Fibroblast of lung (primary cell): ENCODE measurements around the gene PHLDB1. TPM values are rescaled to one million over a fixed set of nuclear protein-coding genes. Genes with fewer than 3 reads are reported as not detected.

Experiments used
- DNase-seq, 2 donors: peaks; one replicate each; pipeline versions ENCODE4 v3.0.0 to v3.0.0-alpha.2; 2010; ENCODE audit warnings: low read depth in 2 of 2
- H2AFZ ChIP-seq: 2 replicates; pipeline ENCODE4 v1.5.1; 2012; ENCODE audit warnings: low read length, control low read depth, inconsistent platforms
- H3K27ac ChIP-seq: 2 replicates; pipeline ENCODE4 v1.5.1; 2011; ENCODE audit warnings: low read length, control low read depth; ENCODE audit not compliant: insufficient read depth
- H3K27me3 ChIP-seq: 2 replicates; pipeline ENCODE4 v1.5.1; 2011; ENCODE audit warnings: mild to moderate bottlenecking, low read length; ENCODE audit not compliant: control insufficient read depth, insufficient read depth
- H3K36me3 ChIP-seq: 2 replicates; pipeline ENCODE4 v1.5.1; 2011; ENCODE audit warnings: low read length; ENCODE audit not compliant: control insufficient read depth, insufficient read depth
- H3K4me1 ChIP-seq: 2 replicates; pipeline ENCODE4 v1.5.1; 2011; ENCODE audit warnings: low read length; ENCODE audit not compliant: control insufficient read depth, insufficient read depth; ENCODE audit errors: extremely low read depth
- H3K4me2 ChIP-seq: 2 replicates; pipeline ENCODE4 v1.5.1; 2011; ENCODE audit warnings: low read length, control low read depth; ENCODE audit not compliant: insufficient read depth; ENCODE audit errors: extremely low read depth
- H3K4me3 ChIP-seq, 4 experiments: fragments of 200-600 bp in 1 of 4; sonication (generic) in 1 of 4; replicated peaks in 1 of 4; 2 replicates each; pipeline ENCODE4 v1.5.1; 2011 to 2016; ENCODE audit warnings: low read length in 4 of 4, low read depth in 3 of 4, mild to moderate bottlenecking in 3 of 4, control low read depth in 2 of 4, inconsistent platforms in 1 of 4, mixed read lengths in 1 of 4; ENCODE audit not compliant: insufficient read depth in 1 of 4; ENCODE audit errors: control extremely low read depth in 1 of 4
- H3K79me2 ChIP-seq: 2 replicates; pipeline ENCODE4 v1.5.1; 2012; ENCODE audit warnings: mild to moderate bottlenecking, low read length, inconsistent platforms; ENCODE audit not compliant: control insufficient read depth, insufficient read depth
- H3K9ac ChIP-seq: 2 replicates; pipeline ENCODE4 v1.5.1; 2011; ENCODE audit warnings: mild to moderate bottlenecking, low read length, control low read depth; ENCODE audit not compliant: insufficient read depth
- H3K9me3 ChIP-seq: 2 replicates; pipeline ENCODE4 v1.5.1; 2012; ENCODE audit warnings: low read depth, low read length; ENCODE audit not compliant: control insufficient read depth, insufficient read depth
- H4K20me1 ChIP-seq: 2 replicates; pipeline ENCODE4 v1.5.1; 2011; ENCODE audit warnings: low read length; ENCODE audit not compliant: control insufficient read depth, insufficient read depth; ENCODE audit errors: extremely low read depth
- EZH2 ChIP-seq: IDR thresholded peaks from 2 replicates; pipeline ENCODE4 v1.5.1; 2012; ENCODE audit warnings: low read length, control low read depth, mild to moderate bottlenecking; ENCODE audit errors: missing control alignments
- polyA plus RNA-seq, 2 donors: library from polyadenylated mRNA; depleted of rRNA in 1 of 2; stranded (reverse) in 1 of 2; unstranded in 1 of 2; fragments of >200 nt; gene quantifications; 2 replicates each; pipeline ENCODE4 v1.2.1, GENCODE V29; 2011 to 2012; ENCODE audit warnings: missing spikeins in 1 of 2
- total RNA-seq: library from RNA; depleted of rRNA; stranded (reverse); fragments of >200 nt; gene quantifications from 2 replicates; pipeline ENCODE4 v1.2.1, GENCODE V29; 2014
- TF ChIP-seq, protein P1 (sequence below), 2 donors: IDR thresholded peaks in 1 of 2; conservative IDR thresholded peaks in 1 of 2; 1 replicate in 1 of 2; 2 replicates in 1 of 2; pipeline ENCODE4 v1.5.1; 2011 to 2012; ENCODE audit warnings: low read length in 2 of 2, control low read depth in 1 of 2, inconsistent platforms in 1 of 2, low read depth in 1 of 2, mild to moderate bottlenecking in 1 of 2

The PHLDB1 gene
- total and polyA plus RNA-seq, 2 donors (not counting 1 experiment from before 2014, with no cell fraction given): 51.4 to 59.0 TPM

DNA sequence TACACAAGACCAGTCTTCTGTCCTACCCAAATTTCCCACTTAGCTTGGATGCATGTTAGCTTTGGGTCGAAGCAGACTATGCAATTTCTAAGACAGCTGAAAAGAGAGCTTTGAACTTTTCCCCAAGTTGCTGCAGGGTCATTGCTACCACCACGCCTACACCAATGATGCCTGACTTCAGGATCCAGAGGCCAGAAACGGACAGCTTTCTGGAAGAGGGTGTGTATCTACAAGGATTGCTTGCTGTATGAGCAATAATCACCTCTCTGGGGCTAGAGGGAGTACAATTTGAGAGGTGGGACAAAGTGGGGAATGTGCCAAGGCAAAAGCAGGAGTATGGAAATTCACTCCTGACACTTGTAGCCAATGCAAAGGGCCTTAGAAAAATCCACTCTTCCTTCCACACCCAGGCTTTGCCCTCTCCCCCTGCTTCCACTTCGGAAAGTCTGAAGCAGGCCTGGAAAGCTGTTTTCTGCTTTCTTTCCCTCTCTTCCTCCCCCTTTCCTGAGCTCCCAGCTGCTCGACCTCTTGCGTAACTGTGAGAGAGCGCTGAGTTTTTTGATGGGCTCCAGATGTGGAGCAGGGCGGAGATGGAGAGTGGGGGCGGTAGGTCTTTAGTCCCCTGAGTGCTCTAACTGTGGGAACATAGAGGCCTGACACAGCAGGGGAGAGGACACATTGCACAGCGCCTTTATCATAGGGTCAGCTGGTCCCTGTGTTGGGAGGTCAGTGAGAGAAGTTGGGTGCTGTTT is 2.1 kb upstream of the PHLDB1 start:
- Histone ChIP-seq H3K36me3 (peaks cover 17% of the 10 kb centered on the region), H3K4me1 (peaks cover 44% of the 10 kb centered on the region), H3K27me3 (no peaks in the 10 kb centered on the region), H3K27ac (peak overlapping the region; percentile 88), H3K4me3 (peak overlapping the region in 3 of 4 experiments; percentile 8 to 30 (median 9)), H3K9me3 (no peaks in the 10 kb centered on the region), H4K20me1 (no peaks in the 10 kb centered on the region), H3K9ac (peak overlapping the region; percentile 57), H3K4me2 (peak overlapping the region; percentile 76), H2AFZ (no peak overlapping the region), H3K79me2 (peaks cover 18% of the 10 kb centered on the region)
- peak; percentile 75 to 98 for DNase-seq
- TF ChIP-seq, protein P1, sequence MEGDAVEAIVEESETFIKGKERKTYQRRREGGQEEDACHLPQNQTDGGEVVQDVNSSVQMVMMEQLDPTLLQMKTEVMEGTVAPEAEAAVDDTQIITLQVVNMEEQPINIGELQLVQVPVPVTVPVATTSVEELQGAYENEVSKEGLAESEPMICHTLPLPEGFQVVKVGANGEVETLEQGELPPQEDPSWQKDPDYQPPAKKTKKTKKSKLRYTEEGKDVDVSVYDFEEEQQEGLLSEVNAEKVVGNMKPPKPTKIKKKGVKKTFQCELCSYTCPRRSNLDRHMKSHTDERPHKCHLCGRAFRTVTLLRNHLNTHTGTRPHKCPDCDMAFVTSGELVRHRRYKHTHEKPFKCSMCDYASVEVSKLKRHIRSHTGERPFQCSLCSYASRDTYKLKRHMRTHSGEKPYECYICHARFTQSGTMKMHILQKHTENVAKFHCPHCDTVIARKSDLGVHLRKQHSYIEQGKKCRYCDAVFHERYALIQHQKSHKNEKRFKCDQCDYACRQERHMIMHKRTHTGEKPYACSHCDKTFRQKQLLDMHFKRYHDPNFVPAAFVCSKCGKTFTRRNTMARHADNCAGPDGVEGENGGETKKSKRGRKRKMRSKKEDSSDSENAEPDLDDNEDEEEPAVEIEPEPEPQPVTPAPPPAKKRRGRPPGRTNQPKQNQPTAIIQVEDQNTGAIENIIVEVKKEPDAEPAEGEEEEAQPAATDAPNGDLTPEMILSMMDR (conservative IDR thresholded peaks at IDR 0.05 in 1 of 2, IDR thresholded peaks at IDR 0.05 in 1 of 2; ENCODE audit: low read depth in 1 of 2, low read length in 2 of 2): no peak
- no peak for TF ChIP-seq EZH2

DNA sequence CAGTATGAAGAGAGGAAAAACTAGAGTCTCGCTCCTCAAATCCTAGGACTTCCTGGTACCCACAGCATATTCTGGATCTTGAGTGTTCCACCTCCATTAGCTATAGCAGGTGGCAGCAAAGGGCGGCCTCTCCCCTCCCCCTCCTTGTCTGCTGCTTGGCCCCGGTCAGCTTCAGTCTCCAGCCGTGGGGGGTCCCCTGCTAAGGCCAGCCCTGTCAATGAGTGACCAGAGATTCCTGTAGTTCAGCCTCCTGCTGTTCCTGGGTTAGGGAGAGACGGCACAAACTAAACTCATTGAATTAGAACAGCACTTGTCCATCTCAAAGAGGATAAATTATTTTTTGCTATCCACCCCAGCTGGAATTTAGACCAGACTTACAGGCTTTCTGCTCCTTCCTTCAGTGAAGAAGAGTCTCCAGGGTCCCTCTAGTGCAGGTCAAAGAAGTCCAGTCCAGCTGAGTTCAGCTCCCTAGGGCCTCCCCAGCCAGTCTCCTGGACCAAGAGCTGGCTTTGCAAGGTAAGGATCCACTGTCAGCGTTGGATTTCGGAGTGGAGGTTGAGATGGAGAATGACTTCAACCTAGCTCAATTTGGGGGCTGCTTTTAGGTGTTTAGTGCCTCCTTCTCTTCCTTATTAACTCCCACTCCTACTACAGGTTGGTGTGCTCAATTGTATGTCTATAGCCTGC is 1.1 kb upstream of the PHLDB1 start:
- H3K79me2 ChIP-seq: peaks cover 27% of the 10 kb centered on the region
- no peaks in the 10 kb centered on the region for H3K27me3 ChIP-seq
- no peak overlapping the region for H2AFZ ChIP-seq
- peak overlapping the region; percentile 53 for H3K9ac ChIP-seq
- H3K9me3 ChIP-seq: no peaks in the 10 kb centered on the region
- H4K20me1 ChIP-seq: no peaks in the 10 kb centered on the region
- H3K36me3 ChIP-seq: peaks cover 12% of the 10 kb centered on the region
- DNase-seq: no peak
- TF ChIP-seq, protein P1 (conservative IDR thresholded peaks at IDR 0.05 in 1 of 2, IDR thresholded peaks at IDR 0.05 in 1 of 2; ENCODE audit: low read depth in 1 of 2, low read length in 2 of 2): no peak
- no peak for TF ChIP-seq EZH2
- peaks cover 49% of the 10 kb centered on the region for H3K4me1 ChIP-seq
- H3K4me3 ChIP-seq: peak overlapping the region in 1 of 4 experiments; percentile 4
- peak overlapping the region; percentile 39 for H3K4me2 ChIP-seq
- peak overlapping the region; percentile 88 for H3K27ac ChIP-seq

GRCh38 chr11:118606844-118607228 is 579 bp upstream of the PHLDB1 start:
- Histone ChIP-seq H3K4me2 (peak overlapping the region; percentile 4), H3K79me2 (peaks cover 29% of the 10 kb centered on the region), H3K4me1 (peaks cover 47% of the 10 kb centered on the region), H4K20me1 (no peaks in the 10 kb centered on the region), H3K36me3 (peaks cover 7% of the 10 kb centered on the region), H3K9me3 (no peaks in the 10 kb centered on the region), H3K27ac (peak overlapping the region; percentile 88), H3K27me3 (no peaks in the 10 kb centered on the region), H3K4me3 (no peak overlapping the region), H3K9ac (peak overlapping the region; percentile 8), H2AFZ (no peak overlapping the region)
- no peak for DNase-seq
- no peak for TF ChIP-seq EZH2
- TF ChIP-seq, protein P1 (conservative IDR thresholded peaks at IDR 0.05 in 1 of 2, IDR thresholded peaks at IDR 0.05 in 1 of 2; ENCODE audit: low read depth in 1 of 2, low read length in 2 of 2): no peak
